HepG2 (cell line): ENCODE measurements around the gene ANTXRL. TPM values are rescaled to one million over a fixed set of nuclear protein-coding genes. Genes with fewer than 3 reads are reported as not detected.

ENCODE experiments used
- ATAC-seq: fragments of 200-7000 bp; cut with Tn5 transposase; 3 replicates; pipeline ENCODE4 v1.9.1; 2020; ENCODE audit warnings: mild to moderate bottlenecking, moderate library complexity
- BruUV-seq: library from RNA; stranded (reverse); fragments of 400-500 nt; replicated peaks from 2 replicates; lab custom pipeline; 2021; lab: Mats Ljungman, UMichigan
- CTCF ChIA-PET: fragments of 300-600 bp; formaldehyde crosslinking; extraction: SDS; loops from one replicate; lab custom pipeline; 2021; ENCODE audit warnings: low total read pairs, inconsistent platforms, low intra/inter-chr PET ratio; lab: Yijun Ruan, JAX
- POLR2A ChIA-PET: fragments of 350-600 bp; sonication (Branson Sonifier 250); formaldehyde crosslinking; loops from one replicate; lab custom pipeline; 2020; ENCODE audit warnings: antibody characterized with exemption, inconsistent platforms; lab: Yijun Ruan, JAX
- DNase-seq: peaks from one replicate; pipeline ENCODE4 v3.0.0-alpha.2; 2015; ENCODE audit warnings: low spot score
- FAIRE-seq: peaks from 3 replicates; lab custom pipeline; 2011; peaks lifted over from hg19 to GRCh38; lab: Jason Lieb, UNC
- H2AFZ ChIP-seq: one replicate; pipeline ENCODE4 v1.6.1; 2011; ENCODE audit warnings: low read length, inconsistent platforms
- H3K27ac ChIP-seq: fragments of 300-600 bp; 3 replicates; pipeline ENCODE4 v1.8.0; 2011; ENCODE audit warnings: mixed run types, mild to moderate bottlenecking, mixed read lengths, low read length, inconsistent platforms; ENCODE audit not compliant: insufficient read depth; ENCODE audit errors: extremely low read length
- H3K27me3 ChIP-seq, 2 experiments: fragments of 200-600 bp in 1 of 2; 2 replicates in 1 of 2; 3 replicates in 1 of 2; pipeline versions ENCODE4 v1.6.0 to v1.8.0; 2011; ENCODE audit warnings: low read length in 2 of 2, mild to moderate bottlenecking in 2 of 2, moderate library complexity in 2 of 2, inconsistent platforms in 1 of 2; ENCODE audit not compliant: insufficient read depth in 2 of 2, control insufficient read depth in 1 of 2
- H3K36me3 ChIP-seq, 2 experiments: fragments of 200-600 bp in 1 of 2; replicated peaks in 1 of 2; 2 replicates in 1 of 2; 3 replicates in 1 of 2; pipeline versions ENCODE4 v1.5.1 to v1.8.0; 2011; ENCODE audit warnings: low read length in 2 of 2, inconsistent platforms in 1 of 2; ENCODE audit not compliant: insufficient read depth in 2 of 2, control insufficient read depth in 1 of 2
- H3K4me1 ChIP-seq: 2 replicates; pipeline ENCODE4 v1.5.1; 2012; ENCODE audit warnings: low read length, inconsistent platforms; ENCODE audit not compliant: insufficient read depth
- H3K4me2 ChIP-seq: 2 replicates; pipeline ENCODE4 v1.6.0; 2011; ENCODE audit warnings: low read depth, low read length, inconsistent platforms
- H3K4me3 ChIP-seq, 3 experiments: fragments of 200-600 bp in 1 of 3; sonication (generic), shearing (Covaris generic) in 1 of 3; replicated peaks in 1 of 3; 2 replicates each; pipeline ENCODE4 v1.5.1; 2011 to 2016; ENCODE audit warnings: low read length in 3 of 3, inconsistent platforms in 2 of 3, low read depth in 2 of 3, mild to moderate bottlenecking in 2 of 3, control low read depth in 1 of 3, mixed read lengths in 1 of 3; ENCODE audit not compliant: insufficient read depth in 1 of 3
- H3K79me2 ChIP-seq: one replicate; pipeline ENCODE4 v1.6.1; 2011; ENCODE audit warnings: low read length, inconsistent platforms; ENCODE audit not compliant: insufficient read depth
- H3K9ac ChIP-seq: 2 replicates; pipeline ENCODE4 v1.6.0; 2011; ENCODE audit warnings: mild to moderate bottlenecking, low read depth, low read length, inconsistent platforms; ENCODE audit not compliant: insufficient read depth
- H3K9me3 ChIP-seq: 2 replicates; pipeline ENCODE4 v1.5.1; 2012; ENCODE audit warnings: mild to moderate bottlenecking, low read length
- H4K20me1 ChIP-seq: 2 replicates; pipeline ENCODE4 v1.6.0; 2011; ENCODE audit warnings: inconsistent platforms, mild to moderate bottlenecking, low read length, moderate library complexity; ENCODE audit not compliant: insufficient read depth
- ATF5 ChIP-seq: sonication (generic); formaldehyde crosslinking; IDR thresholded peaks from 2 replicates; pipeline ENCODE4 v1.4.0; 2020; ENCODE audit warnings: mild to moderate bottlenecking, low read depth, missing genetic modification reagents
- KAT7 ChIP-seq: IDR thresholded peaks from 2 replicates; pipeline ENCODE4 v1.6.1; 2018; ENCODE audit warnings: borderline replicate concordance, missing compliant biosample characterization
- MATR3 ChIP-seq: sonication (generic); formaldehyde crosslinking; IDR thresholded peaks from 2 replicates; pipeline ENCODE4 v1.4.0; 2020; ENCODE audit warnings: missing genetic modification reagents
- MBNL3 ChIP-seq: fragments of 250-450 bp; sonication (Bioruptor Pico); conservative IDR thresholded peaks from 2 replicates; pipeline ENCODE4 v1.8.0; 2022; ENCODE audit warnings: mild to moderate bottlenecking, inconsistent platforms
- MTF2 ChIP-seq: sonication (generic); formaldehyde crosslinking; IDR thresholded peaks from 2 replicates; pipeline ENCODE4 v1.5.0; 2020; ENCODE audit warnings: missing genetic modification reagents, borderline replicate concordance
- PHF8 ChIP-seq: sonication (generic); formaldehyde crosslinking; IDR thresholded peaks from 2 replicates; pipeline ENCODE4 v1.5.0; 2020; ENCODE audit warnings: missing genetic modification reagents
- POGZ ChIP-seq: sonication (generic); formaldehyde crosslinking; IDR thresholded peaks from 2 replicates; pipeline ENCODE4 v1.4.0; 2020; ENCODE audit warnings: mild to moderate bottlenecking, missing genetic modification reagents
- TFAP4 ChIP-seq: sonication (generic); IDR thresholded peaks from 2 replicates; pipeline ENCODE4 v1.6.1; 2016; ENCODE audit warnings: low read depth, borderline replicate concordance
- THYN1 ChIP-seq: sonication (generic); formaldehyde crosslinking; IDR thresholded peaks from 2 replicates; pipeline ENCODE4 v1.8.1; 2023; ENCODE audit warnings: low read depth, mild to moderate bottlenecking, moderate library complexity, missing genetic modification reagents, borderline replicate concordance
- YEATS2 ChIP-seq: sonication (generic); formaldehyde crosslinking; IDR thresholded peaks from 2 replicates; pipeline ENCODE4 v1.4.0; 2020; ENCODE audit warnings: missing genetic modification reagents, borderline replicate concordance
- ZFP36 ChIP-seq: fragments of 150-350 bp; IDR thresholded peaks from 2 replicates; pipeline ENCODE4 v1.6.1; 2018; ENCODE audit warnings: borderline replicate concordance, low read length, low read depth; ENCODE audit not compliant: partially characterized antibody
- ZFP91 ChIP-seq: sonication (generic); formaldehyde crosslinking; IDR thresholded peaks from 2 replicates; pipeline ENCODE4 v1.9.0; 2022; ENCODE audit warnings: missing genetic modification reagents, mild to moderate bottlenecking, borderline replicate concordance
- ZFX ChIP-seq: sonication (generic); formaldehyde crosslinking; IDR thresholded peaks from 2 replicates; pipeline ENCODE4 v1.4.0; 2020; ENCODE audit warnings: mild to moderate bottlenecking, low read depth, missing genetic modification reagents, moderate library complexity
- ZNF10 ChIP-seq: sonication (generic); formaldehyde crosslinking; IDR thresholded peaks from 2 replicates; pipeline ENCODE4 v1.4.0; 2020; ENCODE audit warnings: mild to moderate bottlenecking, low read depth, missing genetic modification reagents, borderline replicate concordance
- ZNF30 ChIP-seq: sonication (generic); formaldehyde crosslinking; IDR thresholded peaks from 2 replicates; pipeline ENCODE4 v1.5.0; 2020; ENCODE audit warnings: mild to moderate bottlenecking, missing genetic modification reagents
- ZNF740 ChIP-seq: sonication (generic); formaldehyde crosslinking; IDR thresholded peaks from 2 replicates; pipeline ENCODE4 v1.4.0; 2020; ENCODE audit warnings: missing genetic modification reagents
- WGBS: methylation state at CpG from one replicate; pipeline ENCODE4 v1.1.6; 2017; ENCODE audit warnings: low lambda C conversion rate; 5-methylcytosine and 5-hydroxymethylcytosine counted together
- in situ Hi-C: cut with HindIII; loops from 2 replicates; pipeline ENCODE4 v1.10.0; 2017; ENCODE audit warnings: low pct_unique_long_range_greater_than_20kb; ENCODE audit not compliant: extremely low pct_ligation_motif_present
- intact Hi-C: fragments of 100-400 bp; cut with micrococcal nuclease; formaldehyde crosslinking; loops from one replicate; pipeline ENCODE4 v1.10.0; 2022; ENCODE audit not compliant: unreplicated experiment
- polyA plus RNA-seq, 8 experiments: library from polyadenylated mRNA; depleted of rRNA in 3 of 8; stranded (reverse) in 7 of 8; unstranded in 1 of 8; fragments of >200 nt; fragmentation: Illumina TruSeq in 4 of 8; extraction: Trizol in 4 of 8; gene quantifications; 2 replicates each; pipeline versions ENCODE4 v1.2.1 to v1.2.3, GENCODE V29; 2011 to 2016; ENCODE audit warnings: low read depth in 4 of 8, missing spikeins in 1 of 8, mixed read lengths in 1 of 8; ENCODE audit not compliant: insufficient read depth in 1 of 8
- total RNA-seq, 5 experiments: library from RNA; depleted of rRNA; stranded (reverse); fragments of >200 nt; fragmentation: Illumina TruSeq; extraction: Trizol; gene quantifications; 2 replicates each; pipeline ENCODE4 v1.2.3, GENCODE V29; 2016; ENCODE audit warnings: low read depth in 1 of 5
- TF ChIP-seq, protein P1 (sequence below): sonication (generic); formaldehyde crosslinking; IDR thresholded peaks from 2 replicates; pipeline ENCODE4 v1.5.1; 2020; ENCODE audit warnings: missing genetic modification reagents, mild to moderate bottlenecking, borderline replicate concordance

The ANTXRL gene
- total and polyA plus RNA-seq, 2 of the 13 experiments (the other 11 are each of a cell fraction or from before 2014, with no cell fraction given), result not detected

DNA sequence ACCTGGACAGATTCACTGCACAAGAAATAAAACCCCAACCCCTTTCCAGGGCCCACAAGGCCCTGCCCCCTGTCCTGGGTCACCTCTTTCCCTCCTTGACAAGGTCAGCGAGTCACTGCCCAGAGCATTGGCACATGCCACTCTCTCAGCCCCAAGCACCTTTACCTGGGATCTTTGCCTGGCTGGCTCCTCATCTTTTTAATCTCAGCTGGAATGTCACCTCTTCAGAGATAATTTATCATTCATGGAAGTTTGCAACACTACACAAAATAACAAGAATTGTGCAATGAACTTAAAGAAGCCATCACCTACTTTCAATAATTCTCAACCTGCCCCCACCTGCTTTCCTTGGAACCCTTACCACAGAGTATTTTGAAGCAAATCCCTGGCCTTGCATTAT is 19.2 kb downstream of the ANTXRL start:
- Histone ChIP-seq H3K4me1 (no peaks in the 10 kb centered on the region), H2AFZ (no peak overlapping the region), H3K27ac (no peak overlapping the region), H3K36me3 (no peaks in the 10 kb centered on the region), H4K20me1 (peaks cover 3% of the 10 kb centered on the region; the same call in 1 of the 2 replicates), H3K4me2 (no peak overlapping the region), H3K4me3 (no peak overlapping the region), H3K27me3 (peaks cover 3 to 26% of the 10 kb centered on the region in 2 experiments; a peak in 2 of 5 replicates), H3K9me3 (no peaks in the 10 kb centered on the region), H3K79me2 (no peaks in the 10 kb centered on the region), H3K9ac (no peak overlapping the region)
- no peak for DNase-seq
- ATAC-seq, result no peak
- in situ Hi-C loops (no loop called here), intact Hi-C loops (no loop called here)
- no TSS peak for BruUV-seq
- no peak for FAIRE-seq
- CTCF ChIA-PET, result no interaction called here
- 0% methylated on average over 1 of the region's 1 CpG for WGBS
- POLR2A ChIA-PET, result no interaction called here
- TF ChIP-seq ZNF30 (CRISPR knock-in tag), result no peak
- no peak for TF ChIP-seq PHF8 (CRISPR knock-in tag)
- no peak for TF ChIP-seq ZFP91 (CRISPR knock-in tag)
- TF ChIP-seq THYN1 (CRISPR knock-in tag), result no peak
- TF ChIP-seq POGZ (CRISPR knock-in tag), result no peak
- TF ChIP-seq, protein P1, sequence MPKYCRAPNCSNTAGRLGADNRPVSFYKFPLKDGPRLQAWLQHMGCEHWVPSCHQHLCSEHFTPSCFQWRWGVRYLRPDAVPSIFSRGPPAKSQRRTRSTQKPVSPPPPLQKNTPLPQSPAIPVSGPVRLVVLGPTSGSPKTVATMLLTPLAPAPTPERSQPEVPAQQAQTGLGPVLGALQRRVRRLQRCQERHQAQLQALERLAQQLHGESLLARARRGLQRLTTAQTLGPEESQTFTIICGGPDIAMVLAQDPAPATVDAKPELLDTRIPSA (CRISPR knock-in tag), result no peak
- no peak for TF ChIP-seq MBNL3 (CRISPR knock-in tag)
- no peak for TF ChIP-seq ZNF740 (CRISPR knock-in tag)
- no peak for TF ChIP-seq ZFP36
- TF ChIP-seq KAT7, result no peak
- TF ChIP-seq ATF5 (CRISPR knock-in tag), result no peak
- TF ChIP-seq YEATS2 (CRISPR knock-in tag), result no peak
- TF ChIP-seq MATR3 (CRISPR knock-in tag), result no peak
- no peak for TF ChIP-seq ZFX (CRISPR knock-in tag)
- no peak for TF ChIP-seq MTF2 (CRISPR knock-in tag)
- TF ChIP-seq TFAP4, result no peak
- no peak for TF ChIP-seq ZNF10 (CRISPR knock-in tag)
